Prostate gland (tissue), 2 donors: Measurements from ENCODE around the gene ARHGEF17. TPM values are rescaled to one million over a fixed set of nuclear protein-coding genes. Genes with fewer than 3 reads are reported as not detected.

Experiments used
- DNase-seq: peaks from one replicate; pipeline ENCODE4 v3.0.0-alpha.2; 2019; ENCODE audit warnings: low spot score
- H3K27ac ChIP-seq, 2 donors: fragments of 200-600 bp; sonication (generic); 2 replicates each; pipeline ENCODE4 v1.5.1; 2017 to 2019
- H3K27me3 ChIP-seq: fragments of 200-600 bp; sonication (generic); replicated peaks from 2 replicates; pipeline ENCODE4 v1.5.1; 2019; ENCODE audit not compliant: insufficient read depth
- H3K36me3 ChIP-seq, 2 donors: fragments of 200-600 bp; sonication (generic); 1 replicate in 1 of 2; 2 replicates in 1 of 2; pipeline versions ENCODE4 v1.5.1 to v1.8.1; 2017 to 2019
- H3K4me1 ChIP-seq: fragments of 200-600 bp; sonication (generic); replicated peaks from 2 replicates; pipeline ENCODE4 v1.5.1; 2019
- H3K4me3 ChIP-seq, 2 donors: fragments of 200-600 bp; sonication (generic); 2 replicates each; pipeline ENCODE4 v1.5.1; 2017 to 2019
- H3K9me3 ChIP-seq: fragments of 200-600 bp; sonication (generic); 2 replicates; pipeline ENCODE4 v1.5.1; 2017
- CTCF ChIP-seq, 4 experiments: fragments of 200-600 bp in 2 of 4; fragments of 450-650 bp in 2 of 4; sonication (generic) in 2 of 4; IDR thresholded peaks; 1 replicate in 3 of 4; 2 replicates in 1 of 4; pipeline ENCODE4 v1.5.1; 2016 to 2019; ENCODE audit warnings: antibody characterized with exemption in 4 of 4, mild to moderate bottlenecking in 2 of 4, moderate library complexity in 2 of 4
- POLR2A ChIP-seq: fragments of 450-650 bp; IDR thresholded peaks from one replicate; pipeline ENCODE4 v1.6.1; 2016; ENCODE audit warnings: antibody characterized with exemption, mild to moderate bottlenecking
- POLR2AphosphoS5 ChIP-seq: sonication (generic); formaldehyde crosslinking; IDR thresholded peaks from one replicate; pipeline ENCODE4 v1.6.1; 2017; ENCODE audit warnings: antibody characterized with exemption
- WGBS: methylation state at CpG from one replicate; pipeline ENCODE4 v1.1.5; 2018; 5-methylcytosine and 5-hydroxymethylcytosine counted together
- intact Hi-C: fragments of 100-400 bp; cut with DNase I; formaldehyde crosslinking; loops from one replicate; pipeline ENCODE4 v1.14.2; 2022
- total RNA-seq, 2 donors: library from RNA; depleted of rRNA; stranded (reverse); fragments of >200 nt; gene quantifications; one replicate each; pipeline ENCODE4 v1.1.0, GENCODE V29; 2016

Gene ARHGEF17
- total RNA-seq, 2 donors from 2014 or later, result 34.0 to 66.9 TPM

DNA sequence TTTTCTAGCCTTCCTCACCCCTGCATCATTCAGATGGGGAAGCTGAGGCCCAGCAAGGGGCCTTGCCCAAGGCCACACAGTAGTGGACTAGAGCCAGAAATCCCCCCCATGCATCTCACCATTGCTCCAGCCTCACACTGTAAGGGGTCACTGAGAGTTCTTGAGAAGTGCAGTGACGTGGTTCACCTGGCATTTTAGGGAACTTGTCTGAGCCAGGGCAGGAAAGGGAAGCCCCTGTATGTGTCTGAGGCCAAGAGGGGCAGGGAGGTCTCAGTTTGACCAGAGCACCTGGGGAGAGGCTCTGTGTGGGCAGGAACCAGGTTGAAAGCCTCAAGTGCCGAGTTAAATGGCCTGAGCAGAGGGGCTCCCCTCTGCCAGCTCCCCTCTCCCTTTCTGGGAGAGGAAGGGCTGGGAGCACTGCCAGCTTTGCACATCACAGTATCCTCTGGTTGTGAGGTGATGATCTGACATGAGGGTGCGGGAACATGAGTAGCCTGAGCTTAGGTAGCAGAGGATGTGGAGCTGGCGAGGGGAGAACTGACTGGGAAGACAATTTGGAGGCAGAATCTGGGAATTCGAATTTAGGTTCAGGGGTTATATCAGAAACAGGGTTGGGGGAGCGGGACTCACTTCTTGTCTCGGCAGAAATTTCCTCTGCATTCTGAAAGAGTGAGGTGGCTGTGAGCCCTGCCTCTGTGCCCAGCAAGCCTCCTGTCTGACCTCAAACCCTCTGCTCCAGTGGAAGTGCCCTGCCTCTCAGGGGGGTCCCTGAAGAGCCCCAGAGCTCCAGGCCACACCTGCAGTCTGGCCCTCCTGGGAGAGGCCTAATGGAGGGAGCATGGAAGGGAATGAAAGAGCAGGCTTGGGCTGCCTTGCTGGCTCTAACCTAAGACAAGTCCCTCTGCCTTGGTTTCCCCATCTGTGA, 14.6 kb downstream of the ARHGEF17 start:
- peaks cover 15% of the 10 kb centered on the region for H3K4me1 ChIP-seq
- H3K4me3 ChIP-seq, result no peak overlapping the region

DNA sequence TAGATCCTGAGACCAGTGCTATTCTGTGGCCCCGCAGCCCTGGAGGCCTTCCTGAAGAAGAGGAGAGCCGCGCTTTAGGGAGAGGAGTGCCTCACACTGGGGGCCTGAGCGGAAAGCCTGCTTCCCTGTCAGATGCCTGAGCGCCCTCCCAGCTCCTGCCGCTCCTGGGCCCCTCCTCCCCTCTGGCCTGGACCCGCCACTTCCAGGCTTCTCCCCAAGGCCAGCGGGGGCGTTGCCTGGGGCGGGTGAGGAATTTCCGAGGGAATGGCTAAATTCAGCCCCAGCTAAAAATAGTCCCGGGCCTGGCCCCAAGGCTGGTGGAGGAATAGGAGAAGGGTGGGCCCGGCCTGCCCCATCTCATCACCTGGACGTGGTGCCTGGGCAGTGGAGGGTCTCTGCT, 15.4 kb downstream of the ARHGEF17 start:
- Histone ChIP-seq H3K36me3 (no peaks in the 10 kb centered on the region), H3K27me3 (no peaks in the 10 kb centered on the region), H3K4me3 (no peak overlapping the region), H3K9me3 (no peaks in the 10 kb centered on the region), H3K27ac (peak overlapping the region; percentile 66 to 85), H3K4me1 (peaks cover 15% of the 10 kb centered on the region)
- WGBS, result 20% methylated on average over 14 of the region's 14 CpGs
- TF ChIP-seq POLR2AphosphoS5, result peak; percentile 26
- TF ChIP-seq POLR2A, result no peak
- no peak for DNase-seq
- intact Hi-C loops, result no loop called here

More for the DNA sequence above, 14.6 kb downstream of the ARHGEF17 start:
- Histone ChIP-seq H3K36me3 (no peaks in the 10 kb centered on the region), H3K27me3 (no peaks in the 10 kb centered on the region), H3K9me3 (no peaks in the 10 kb centered on the region), H3K27ac (peak overlapping the region; percentile 66 to 85)
- no peak for DNase-seq
- no peak for TF ChIP-seq POLR2A
- no peak for TF ChIP-seq POLR2AphosphoS5
- no peak for TF ChIP-seq CTCF (IDR thresholded peaks at IDR 0.05)
- 58% methylated on average over 7 of the region's 7 CpGs for WGBS
- intact Hi-C loops, result no loop called here

GRCh38 chr11:73324116-73324515, 16.0 kb downstream of the ARHGEF17 start:
- no peak overlapping the region for H3K4me3 ChIP-seq
- intact Hi-C loops, result no loop called here

GRCh38 chr11:73324665-73325035, 16.6 kb downstream of the ARHGEF17 start:
- DNase-seq, result no peak
- no peaks in the 10 kb centered on the region for H3K27me3 ChIP-seq
- H3K4me3 ChIP-seq, result no peak overlapping the region
- H3K9me3 ChIP-seq, result no peaks in the 10 kb centered on the region
- H3K27ac ChIP-seq, result peak overlapping the region; percentile 66 to 85
- H3K36me3 ChIP-seq, result no peaks in the 10 kb centered on the region
- WGBS, result 79% methylated on average over 2 of the region's 2 CpGs
- peaks cover 15% of the 10 kb centered on the region for H3K4me1 ChIP-seq
- intact Hi-C loops, result no loop called here
- TF ChIP-seq POLR2A, result no peak
- TF ChIP-seq POLR2AphosphoS5, result no peak
- no peak for TF ChIP-seq CTCF (IDR thresholded peaks at IDR 0.05)

More at GRCh38 chr11:73324116-73324515, 16.0 kb downstream of the ARHGEF17 start:
- Histone ChIP-seq H3K36me3 (no peaks in the 10 kb centered on the region), H3K27ac (peak overlapping the region; percentile 66 to 85), H3K9me3 (no peaks in the 10 kb centered on the region), H3K27me3 (no peaks in the 10 kb centered on the region), H3K4me1 (peaks cover 15% of the 10 kb centered on the region)
- WGBS, result 50% methylated on average over 9 of the region's 9 CpGs
- TF ChIP-seq POLR2A, result no peak
- TF ChIP-seq POLR2AphosphoS5, result no peak
- no peak for DNase-seq

- Histone ChIP-seq H3K27ac (peak overlapping the region; percentile 66 to 85), H3K4me1 (peaks cover 15% of the 10 kb centered on the region), H3K27me3 (no peaks in the 10 kb centered on the region), H3K4me3 (no peak overlapping the region), H3K36me3 (no peaks in the 10 kb centered on the region), H3K9me3 (no peaks in the 10 kb centered on the region)
- intact Hi-C loops, result no loop called here
- 60% methylated on average over 13 of the region's 13 CpGs for WGBS
- TF ChIP-seq POLR2AphosphoS5, result peak; percentile 18
- TF ChIP-seq POLR2A, result no peak
- no peak for TF ChIP-seq CTCF (IDR thresholded peaks at IDR 0.05)
- no peak for DNase-seq
These were observed 17.2 kb downstream of the ARHGEF17 start for GRCh38 chr11:73325036-73325981.
